NCI-H1105 (cell line): ENCODE data around the gene HDAC4.

Source experiments
- DNase-seq: peaks from one replicate; lab custom pipeline; 2025; lab: John Stamatoyannopoulos, UW

The HDAC4 gene

GRCh38 chr2:239308661-239309397 lies 92.0 kb downstream of the HDAC4 start:
- no peak for DNase-seq

GRCh38 chr2:239307921-239308613 lies 92.8 kb downstream of the HDAC4 start:
- no peak for DNase-seq

GRCh38 chr2:239307221-239307569 lies 93.6 kb downstream of the HDAC4 start:
- DNase-seq = no peak

- DNase-seq = no peak
Measured at GRCh38 chr2:239306274-239307220, 94.3 kb downstream of the HDAC4 start.

GRCh38 chr2:239305771-239306170 lies 95.0 kb downstream of the HDAC4 start:
- DNase-seq = no peak

- no peak for DNase-seq
Measured at GRCh38 chr2:239305222-239305575, 95.6 kb downstream of the HDAC4 start.

- DNase-seq = no peak
Measured at GRCh38 chr2:239304533-239305221, 96.1 kb downstream of the HDAC4 start.

GRCh38 chr2:239303711-239304532 lies 96.9 kb downstream of the HDAC4 start:
- no peak for DNase-seq

GRCh38 chr2:239302808-239303557 lies 97.8 kb downstream of the HDAC4 start:
- DNase-seq = no peak

GRCh38 chr2:239302083-239302807 lies 98.6 kb downstream of the HDAC4 start:
- DNase-seq = no peak

GRCh38 chr2:239300871-239301735 lies 99.7 kb downstream of the HDAC4 start:
- DNase-seq = no peak

GRCh38 chr2:239300242-239300641 lies 100.6 kb downstream of the HDAC4 start:
- DNase-seq = no peak

GRCh38 chr2:239299218-239299939 lies 101.4 kb downstream of the HDAC4 start:
- no peak for DNase-seq

- no peak for DNase-seq
Measured at GRCh38 chr2:239298116-239298804, 102.6 kb downstream of the HDAC4 start.

GRCh38 chr2:239297142-239298004 lies 103.4 kb downstream of the HDAC4 start:
- no peak for DNase-seq
